Measurements from ENCODE around the gene WIZ. TPM values are rescaled to one million over a fixed set of nuclear protein-coding genes. Genes with fewer than 3 reads are reported as not detected.

Gene WIZ
- total and polyA plus RNA-seq, 10 of the 15 experiments (the other 5 are each of a cell fraction or from before 2014, with no cell fraction given), result 0.10 to 26.7 (median 2.7) TPM

- TF ChIP-seq IRF3 (IDR thresholded peaks at IDR 0.05), result no peak
- TF ChIP-seq SMC3 (IDR thresholded peaks at IDR 0.05; ENCODE audit: borderline replicate concordance, low read length), result no peak
- no peak for TF ChIP-seq ELK1 (IDR thresholded peaks at IDR 0.05; ENCODE audit: low read depth, low read length)
Measured at GRCh38 chr19:15374105-15374651, 75.6 kb downstream of the WIZ start (continued).

- TF ChIP-seq PRDM15 (CRISPR knock-in tag; IDR thresholded peaks at IDR 0.05) (no peak), TAF1 (IDR thresholded peaks at IDR 0.05; ENCODE audit: borderline replicate concordance, low read depth, low read length) (no peak), RCOR1 (conservative IDR thresholded peaks at IDR 0.05; ENCODE audit: low read depth, low read length) (no peak), IRF5 (IDR thresholded peaks at IDR 0.05; ENCODE audit: borderline replicate concordance) (no peak), KLF5 (IDR thresholded peaks at IDR 0.05; ENCODE audit: partially characterized antibody) (no peak), ZNF24 (IDR thresholded peaks at IDR 0.05) (no peak), MXI1 (IDR thresholded peaks at IDR 0.05; ENCODE audit: low read depth, low read length) (no peak), MEF2B (IDR thresholded peaks at IDR 0.05; ENCODE audit: partially characterized antibody, poor library complexity, severe bottlenecking) (no peak), ZNF274 (IDR thresholded peaks at IDR 0.05; ENCODE audit: insufficient read depth, insufficient read length) (no peak), MEF2A (IDR thresholded peaks at IDR 0.05; ENCODE audit: insufficient read depth, low read depth, low read length) (no peak), RB1 (IDR thresholded peaks at IDR 0.05; ENCODE audit: borderline replicate concordance) (no peak), RAD51 (IDR thresholded peaks at IDR 0.05) (no peak)
- peaks cover 50% of the 10 kb centered on the region for H3K79me2 ChIP-seq (ENCODE audit: control insufficient read depth, insufficient read depth, low read length)
- 88% methylated on average over 20 of the region's 22 CpGs for WGBS (ENCODE audit: insufficient coverage, insufficient replicate concordance, low lambda C conversion rate, missing lambda C conversion rate)
- no peak overlapping the region for H3K27ac ChIP-seq (ENCODE audit: control insufficient read depth, insufficient read depth)
- H3K36me3 ChIP-seq (ENCODE audit: control insufficient read depth in 2 of 2, insufficient read depth in 2 of 2, low read length in 1 of 2), result peaks cover 9 to 44% of the 10 kb centered on the region in 2 experiments; a peak in 3 of 4 replicates
- ChIA-PET RAD21 (ENCODE audit: unreplicated experiment) (no interaction called here), POLR2A (no interaction called here), CTCF (no interaction called here), SMC1A (ENCODE audit: uncharacterized antibody, unreplicated experiment) (no interaction called here)
- no peak overlapping the region for H3K4me2 ChIP-seq (ENCODE audit: control insufficient read depth, insufficient read depth)
- in situ Hi-C loops (cut with MboI) (no loop called here), intact Hi-C loops (cut with micrococcal nuclease; ENCODE audit: unreplicated experiment) (no loop called here)
- H3K4me3 ChIP-seq, result no peak overlapping the region
- DNase-seq (ENCODE audit: low read depth, low spot score) (no peak), FAIRE-seq (no peak), ATAC-seq (no peak)
- H3K9ac ChIP-seq (ENCODE audit: control insufficient read depth, insufficient read depth, low read length), result no peak overlapping the region
- no peak overlapping the region for H2AFZ ChIP-seq (ENCODE audit: control insufficient read depth, low read depth, low read length)
- no TSS peak for BruUV-seq (replicated peaks)
- H3K4me1 ChIP-seq (ENCODE audit: control insufficient read depth, insufficient read depth, low read length), result 0 out of 2 replicates have a peak, but pooled peaks cover 2% of the 10 kb centered on the region
- 0 out of 2 replicates have a peak, but pooled peaks cover 5% of the 10 kb centered on the region for H4K20me1 ChIP-seq (ENCODE audit: control insufficient read depth, insufficient read depth)
- no peaks in the 10 kb centered on the region for H3K27me3 ChIP-seq (replicated peaks in 1 of 2; ENCODE audit: control insufficient read depth in 2 of 2, insufficient read depth in 2 of 2, low read length in 1 of 2)
- H3K9me3 ChIP-seq (replicated peaks; ENCODE audit: control insufficient read depth, insufficient read depth, low read length), result no peaks in the 10 kb centered on the region
Measured at GRCh38 chr19:15373644-15374043, 76.1 kb downstream of the WIZ start.
